Stimulated activated CD8-positive, alpha-beta memory T cell treated with anti-CD3 and anti-CD28 coated beads, Interleukin-4, amount 100 ng/mL, for 4 hours (primary cell): ENCODE data around the gene SCN11A.

ENCODE experiments used
- DNase-seq, 2 donors: peaks; one replicate each; pipeline ENCODE4 v3.0.0-alpha.2; 2020; ENCODE audit warnings: low read depth in 2 of 2, low spot score in 1 of 2

The SCN11A gene

GRCh38 chr3:39051649-39052561, at the start of gene SCN11A, which contains the start of gene WDR48:
TSS of gene SCN11A (minus strand) at chr3:39051944. CDS start at chr3:38950362, 101,582 bp downstream.
TSS of gene WDR48 (plus strand) at chr3:39052016. CDS start at chr3:39052026, 10 bp downstream.
- peak; percentile 85 to 88 for DNase-seq

- DNase-seq: peak in 1 of 2 donors; percentile 8
These were observed 49.4 kb upstream of the SCN11A start for GRCh38 chr3:39101022-39101689.

- no peak for DNase-seq
These were observed 48.7 kb upstream of the SCN11A start for GRCh38 chr3:39100500-39100886.

- no peak for DNase-seq
These were observed 48.2 kb upstream of the SCN11A start for GRCh38 chr3:39099738-39100499.

- no peak for DNase-seq
These were observed 47.5 kb upstream of the SCN11A start for GRCh38 chr3:39099242-39099641.

- DNase-seq: no peak
These were observed 46.8 kb upstream of the SCN11A start for GRCh38 chr3:39098473-39099000.

GRCh38 chr3:39097716-39098472, 46.1 kb upstream of the SCN11A start:
- no peak for DNase-seq

GRCh38 chr3:39096775-39097174, 45.0 kb upstream of the SCN11A start:
- DNase-seq: no peak

- no peak for DNase-seq
These were observed 44.0 kb upstream of the SCN11A start for GRCh38 chr3:39095778-39096177.

GRCh38 chr3:39094851-39095677, 43.3 kb upstream of the SCN11A start:
- DNase-seq: no peak

- no peak for DNase-seq
These were observed 39.2 kb upstream of the SCN11A start for GRCh38 chr3:39090922-39091321.

- no peak for DNase-seq
These were observed 37.1 kb upstream of the SCN11A start for GRCh38 chr3:39088889-39089288.

GRCh38 chr3:39088456-39088855, 36.7 kb upstream of the SCN11A start:
- no peak for DNase-seq

GRCh38 chr3:39086144-39086543, 34.4 kb upstream of the SCN11A start:
- no peak for DNase-seq

- DNase-seq: no peak
These were observed 31.0 kb upstream of the SCN11A start for GRCh38 chr3:39082666-39083313.

GRCh38 chr3:39080026-39080425, 28.3 kb upstream of the SCN11A start:
- no peak for DNase-seq

GRCh38 chr3:39079530-39079929, 27.8 kb upstream of the SCN11A start:
- no peak for DNase-seq

- DNase-seq: no peak
These were observed 24.2 kb upstream of the SCN11A start for GRCh38 chr3:39075910-39076309.

- no peak for DNase-seq
These were observed 16.8 kb upstream of the SCN11A start for GRCh38 chr3:39068556-39068955.
